ENCODE results near the gene MYO18A. TPM values are rescaled to one million over a fixed set of nuclear protein-coding genes. Genes with fewer than 3 reads are reported as not detected.

The MYO18A gene
- total RNA-seq, 4 donors from 2014 or later = 104 to 359 (median 188) TPM

- TF ChIP-seq CTCF (IDR thresholded peaks at IDR 0.05) = no peak
- no peak for TF ChIP-seq POLR2A (IDR thresholded peaks at IDR 0.05)
- Histone ChIP-seq H3K27me3 (no peaks in the 10 kb centered on the region), H3K9me3 (no peaks in the 10 kb centered on the region), H3K27ac (no peak overlapping the region), H3K36me3 (no peaks in the 10 kb centered on the region), H3K4me3 (no peak overlapping the region), H3K4me1 (peaks cover 0 to 8% (median 3%) of the 10 kb centered on the region in 4 donors)
- no peak for DNase-seq
Measured at GRCh38 chr17:29045734-29046472, 134.3 kb downstream of the MYO18A start.

- Histone ChIP-seq H3K9me3 (no peaks in the 10 kb centered on the region), H3K27me3 (no peaks in the 10 kb centered on the region), H3K27ac (no peak overlapping the region), H3K36me3 (no peaks in the 10 kb centered on the region), H3K4me3 (no peak overlapping the region), H3K4me1 (peaks cover 0 to 8% (median 3%) of the 10 kb centered on the region in 4 donors)
- no peak for DNase-seq
- TF ChIP-seq CTCF (IDR thresholded peaks at IDR 0.05) = no peak
- no peak for TF ChIP-seq POLR2A (IDR thresholded peaks at IDR 0.05)
Measured at GRCh38 chr17:29045026-29045425, 135.2 kb downstream of the MYO18A start.

- TF ChIP-seq POLR2A (IDR thresholded peaks at IDR 0.05) (no peak), CTCF (IDR thresholded peaks at IDR 0.05) (no peak)
- no peaks in the 10 kb centered on the region for H3K27me3 ChIP-seq
- no peaks in the 10 kb centered on the region for H3K36me3 ChIP-seq
- no peaks in the 10 kb centered on the region for H3K9me3 ChIP-seq
- DNase-seq = no peak
- no peak overlapping the region for H3K4me3 ChIP-seq
- H3K27ac ChIP-seq = no peak overlapping the region
- H3K4me1 ChIP-seq = peaks cover 0 to 8% (median 3%) of the 10 kb centered on the region in 4 donors
Measured at GRCh38 chr17:29043539-29044145, 136.6 kb downstream of the MYO18A start.

GRCh38 chr17:29042679-29043538, 137.3 kb downstream of the MYO18A start, which contains the start of gene PIPOX:
Gene PIPOX (plus strand): TSS chr17:29043141. CDS start chr17:29043226, 85 bp downstream.
- Histone ChIP-seq H3K4me3 (peak within 1 kb of the TSS in 1 of 4 donors; percentile 19), H3K9me3 (no peaks in the 10 kb centered on the region)
- DNase-seq = peak in 2 of 3 donors; percentile 18 to 48

More at GRCh38 chr17:29042679-29043538, 137.3 kb downstream of the MYO18A start, which contains the start of gene PIPOX:
- Histone ChIP-seq H3K27me3 (no peaks in the 10 kb centered on the region), H3K36me3 (no peaks in the 10 kb centered on the region), H3K4me1 (peaks cover 0 to 8% (median 3%) of the 10 kb centered on the region in 4 donors), H3K27ac (peak within 1 kb of the TSS in 2 of 4 donors; percentile 13 to 38)
- TF ChIP-seq POLR2A (IDR thresholded peaks at IDR 0.05) (no peak), CTCF (IDR thresholded peaks at IDR 0.05) (peak in 2 of 6 experiments; percentile 1 to 8)
